Breast epithelium (tissue), 4 donors: ENCODE data around the gene MRFAP1. TPM values are rescaled to one million over a fixed set of nuclear protein-coding genes. Genes with fewer than 3 reads are reported as not detected.

Experiments
- DNase-seq, 2 donors: peaks; one replicate each; pipeline ENCODE4 v3.0.0-alpha.2; 2019; ENCODE audit warnings: low spot score in 2 of 2
- H3K27ac ChIP-seq, 2 donors: fragments of 200-600 bp; sonication (generic) in 1 of 2; one replicate each; pipeline ENCODE4 v1.5.1; 2016 to 2019; ENCODE audit warnings: mild to moderate bottlenecking in 1 of 2
- H3K27me3 ChIP-seq, 2 donors: fragments of 200-600 bp; sonication (generic) in 1 of 2; one replicate each; pipeline versions ENCODE4 v1.5.1 to v1.6.0; 2017 to 2019; ENCODE audit warnings: control low read depth in 1 of 2, mild to moderate bottlenecking in 1 of 2
- H3K36me3 ChIP-seq: fragments of 200-600 bp; one replicate; pipeline ENCODE4 v1.5.1; 2019
- H3K4me1 ChIP-seq, 2 donors: fragments of 200-600 bp; sonication (generic); one replicate each; pipeline ENCODE4 v1.5.1; 2016 to 2019; ENCODE audit warnings: control low read depth in 1 of 2
- H3K4me3 ChIP-seq, 3 donors: fragments of 200-600 bp; sonication (generic); 1 replicate in 2 of 3; 2 replicates in 1 of 3; pipeline ENCODE4 v1.5.1; 2016 to 2019; ENCODE audit warnings: mild to moderate bottlenecking in 3 of 3, moderate library complexity in 2 of 3
- H3K9me3 ChIP-seq, 2 donors: fragments of 200-600 bp; sonication (generic) in 1 of 2; one replicate each; pipeline ENCODE4 v1.5.1; 2016 to 2019; ENCODE audit warnings: control low read depth in 1 of 2
- CTCF ChIP-seq, 3 donors: fragments of 450-650 bp; IDR thresholded peaks; one replicate each; pipeline ENCODE4 v1.5.1; 2016 to 2017; ENCODE audit warnings: antibody characterized with exemption in 3 of 3, mild to moderate bottlenecking in 3 of 3, moderate library complexity in 3 of 3
- POLR2A ChIP-seq: fragments of 450-650 bp; IDR thresholded peaks from one replicate; pipeline ENCODE4 v1.6.1; 2016; ENCODE audit warnings: antibody characterized with exemption, mild to moderate bottlenecking, moderate library complexity
- POLR2AphosphoS5 ChIP-seq, 3 donors: sonication (generic); formaldehyde crosslinking; IDR thresholded peaks; one replicate each; pipeline ENCODE4 v1.6.1; 2017; ENCODE audit warnings: antibody characterized with exemption in 3 of 3
- intact Hi-C: fragments of 100-400 bp; cut with DNase I; formaldehyde crosslinking; loops from one replicate; pipeline ENCODE4 v1.15.1; 2023; ENCODE audit warnings: low total_unique reads
- total RNA-seq, 3 donors: library from RNA; depleted of rRNA; stranded (reverse); fragments of >200 nt; gene quantifications; one replicate each; pipeline ENCODE4 v1.1.0, GENCODE V29; 2016

The MRFAP1 gene
- total RNA-seq, 3 donors from 2014 or later: 119 to 172 (median 142) TPM

- H3K4me3 ChIP-seq: no peak overlapping the region
- no peaks in the 10 kb centered on the region for H3K36me3 ChIP-seq
- DNase-seq: no peak
- H3K9me3 ChIP-seq: no peaks in the 10 kb centered on the region
- H3K27ac ChIP-seq: no peak overlapping the region
- H3K4me1 ChIP-seq: no peaks in the 10 kb centered on the region
- TF ChIP-seq CTCF (IDR thresholded peaks at IDR 0.05) (no peak), POLR2A (no peak), POLR2AphosphoS5 (IDR thresholded peaks at IDR 0.05) (no peak)
- intact Hi-C loops: no loop called here
- H3K27me3 ChIP-seq: no peaks in the 10 kb centered on the region
These were observed 19.5 kb upstream of the MRFAP1 start for GRCh38 chr4:6620891-6621555.

GRCh38 chr4:6621556-6621927, 18.9 kb upstream of the MRFAP1 start:
- no peak overlapping the region for H3K27ac ChIP-seq
- DNase-seq: no peak
- intact Hi-C loops: no loop called here
- H3K36me3 ChIP-seq: no peaks in the 10 kb centered on the region
- no peaks in the 10 kb centered on the region for H3K27me3 ChIP-seq
- no peak overlapping the region for H3K4me3 ChIP-seq
- H3K4me1 ChIP-seq: no peaks in the 10 kb centered on the region
- no peaks in the 10 kb centered on the region for H3K9me3 ChIP-seq
- TF ChIP-seq CTCF (IDR thresholded peaks at IDR 0.05) (no peak), POLR2A (no peak), POLR2AphosphoS5 (IDR thresholded peaks at IDR 0.05) (no peak)

GRCh38 chr4:6622744-6623143, 17.7 kb upstream of the MRFAP1 start:
- no peak for TF ChIP-seq CTCF (IDR thresholded peaks at IDR 0.05)
- TF ChIP-seq POLR2A: no peak
- TF ChIP-seq POLR2AphosphoS5 (IDR thresholded peaks at IDR 0.05): no peak
- H3K9me3 ChIP-seq: no peaks in the 10 kb centered on the region
- no peak for DNase-seq
- H3K4me1 ChIP-seq: no peaks in the 10 kb centered on the region
- H3K27ac ChIP-seq: no peak overlapping the region
- intact Hi-C loops: no loop called here
- no peaks in the 10 kb centered on the region for H3K27me3 ChIP-seq
- no peaks in the 10 kb centered on the region for H3K36me3 ChIP-seq
- no peak overlapping the region for H3K4me3 ChIP-seq

- no peak overlapping the region for H3K27ac ChIP-seq
- H3K4me3 ChIP-seq: no peak overlapping the region
- intact Hi-C loops: no loop called here
- H3K9me3 ChIP-seq: no peaks in the 10 kb centered on the region
- TF ChIP-seq CTCF (IDR thresholded peaks at IDR 0.05) (no peak), POLR2A (no peak), POLR2AphosphoS5 (IDR thresholded peaks at IDR 0.05) (no peak)
- no peaks in the 10 kb centered on the region for H3K36me3 ChIP-seq
- no peaks in the 10 kb centered on the region for H3K27me3 ChIP-seq
- no peaks in the 10 kb centered on the region for H3K4me1 ChIP-seq
- peak in 1 of 2 donors; percentile 34 for DNase-seq
These were observed 15.2 kb upstream of the MRFAP1 start for GRCh38 chr4:6625256-6625655.

- intact Hi-C loops: no loop called here
- no peaks in the 10 kb centered on the region for H3K4me1 ChIP-seq
- DNase-seq: peak in 1 of 2 donors; percentile 33
- no peak overlapping the region for H3K27ac ChIP-seq
- TF ChIP-seq POLR2A (no peak), CTCF (IDR thresholded peaks at IDR 0.05) (no peak), POLR2AphosphoS5 (IDR thresholded peaks at IDR 0.05) (no peak)
- H3K9me3 ChIP-seq: no peaks in the 10 kb centered on the region
- no peak overlapping the region for H3K4me3 ChIP-seq
- H3K36me3 ChIP-seq: no peaks in the 10 kb centered on the region
- H3K27me3 ChIP-seq: no peaks in the 10 kb centered on the region
These were observed 14.4 kb upstream of the MRFAP1 start for GRCh38 chr4:6626066-6626465.
